Endothelial cell of umbilical vein (primary cell): Measurements from ENCODE around the gene C1orf105.
"Not testable (repeated sequence)": the region's sequence is repeated elsewhere in the genome, so short reads cannot be mapped to it uniquely, and the experiment has no call there.

Source experiments
- CTCF ChIP-seq, 2 donors: IDR thresholded peaks; 1 replicate in 1 of 2; 2 replicates in 1 of 2; pipeline ENCODE4 v1.5.1; 2011; ENCODE audit warnings: low read length in 2 of 2, mild to moderate bottlenecking in 2 of 2, moderate library complexity in 2 of 2, control low read depth in 1 of 2, inconsistent platforms in 1 of 2, low read depth in 1 of 2; ENCODE audit not compliant: insufficient read depth in 1 of 2; ENCODE audit errors: extremely low read depth in 1 of 2
- EZH2 ChIP-seq: IDR thresholded peaks from 2 replicates; pipeline ENCODE4 v1.6.1; 2012; ENCODE audit warnings: borderline replicate concordance, low read depth, mild to moderate bottlenecking, moderate library complexity, low read length, inconsistent platforms; ENCODE audit not compliant: severe bottlenecking
- FOS ChIP-seq: IDR thresholded peaks from 2 replicates; pipeline ENCODE4 v1.6.1; 2011; ENCODE audit warnings: mild to moderate bottlenecking, low read length, moderate library complexity, borderline replicate concordance; ENCODE audit not compliant: insufficient read depth
- JUN ChIP-seq: IDR thresholded peaks from 2 replicates; pipeline ENCODE4 v1.6.1; 2011; ENCODE audit warnings: borderline replicate concordance, low read depth; ENCODE audit not compliant: insufficient read length, insufficient read depth

GRCh38 chr1:172371646-172372045, 48.8 kb upstream of the C1orf105 start:
- TF ChIP-seq CTCF (IDR thresholded peaks at IDR 0.05; ENCODE audit: extremely low read depth in 1 of 2, insufficient read depth in 1 of 2, low read depth in 1 of 2, low read length in 2 of 2); JUN; EZH2; FOS: not testable (repeated sequence)
